GM13977 (cell line): Measurements from ENCODE around the gene TMEM175.

Source experiments
- DNase-seq: peaks from one replicate; pipeline ENCODE4 v3.0.0; 2012; ENCODE audit warnings: low spot score
- CTCF ChIP-seq: IDR thresholded peaks from 2 replicates; pipeline ENCODE4 v1.5.1; 2012; ENCODE audit warnings: mild to moderate bottlenecking, control low read depth; ENCODE audit not compliant: insufficient read depth; ENCODE audit errors: extremely low read depth, missing control alignments
- in situ Hi-C: fragments of 300-500 bp; cut with MboI; formaldehyde crosslinking; loops from one replicate; pipeline ENCODE4 v1.12.0; 2022; ENCODE audit warnings: low sequenced_read_pairs, low pct_unique_long_range_greater_than_20kb, mixed read lengths, inconsistent platforms; ENCODE audit not compliant: unreplicated experiment

The TMEM175 gene

GRCh38 chr4:892780-893179 is 39.5 kb upstream of the TMEM175 start:
- in situ Hi-C loops: no loop called here
- no peak for DNase-seq
- TF ChIP-seq CTCF: no peak

DNA sequence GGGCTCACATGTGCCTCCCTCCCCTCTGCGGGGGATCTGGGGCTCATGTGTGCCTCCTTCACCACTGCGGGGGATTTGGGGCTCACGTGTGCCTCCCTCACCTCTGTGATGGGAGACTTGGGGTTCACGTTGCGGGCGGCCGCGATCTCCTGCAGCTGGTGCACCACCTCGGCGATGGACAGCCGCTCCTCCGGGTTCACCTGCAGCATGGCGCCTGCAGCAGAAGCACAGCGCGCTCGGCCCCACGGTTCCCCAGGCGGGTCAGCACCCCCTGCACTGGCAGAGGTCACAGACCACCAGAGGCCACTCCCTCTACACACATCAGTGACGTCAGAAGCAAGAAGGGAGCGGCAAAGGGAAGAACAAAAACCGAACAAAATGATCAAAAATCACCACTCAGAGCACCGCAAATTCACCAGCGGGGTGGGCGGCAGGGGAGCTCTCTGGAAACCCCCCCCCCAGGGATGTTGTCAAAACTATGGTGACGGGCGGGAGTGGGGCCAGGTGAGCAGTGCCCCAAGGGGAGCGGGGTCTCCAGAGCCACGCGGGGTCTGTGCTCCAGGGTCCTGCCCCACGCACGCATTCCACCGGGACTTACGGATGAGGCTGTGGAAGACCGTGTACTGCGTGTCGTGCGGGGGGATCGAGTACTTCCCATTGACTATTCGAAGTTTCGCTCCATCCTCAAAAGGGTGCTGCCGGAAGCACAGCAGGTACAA is 38.8 kb upstream of the TMEM175 start:
- DNase-seq: no peak
- in situ Hi-C loops: no loop called here
- TF ChIP-seq CTCF: no peak

DNA sequence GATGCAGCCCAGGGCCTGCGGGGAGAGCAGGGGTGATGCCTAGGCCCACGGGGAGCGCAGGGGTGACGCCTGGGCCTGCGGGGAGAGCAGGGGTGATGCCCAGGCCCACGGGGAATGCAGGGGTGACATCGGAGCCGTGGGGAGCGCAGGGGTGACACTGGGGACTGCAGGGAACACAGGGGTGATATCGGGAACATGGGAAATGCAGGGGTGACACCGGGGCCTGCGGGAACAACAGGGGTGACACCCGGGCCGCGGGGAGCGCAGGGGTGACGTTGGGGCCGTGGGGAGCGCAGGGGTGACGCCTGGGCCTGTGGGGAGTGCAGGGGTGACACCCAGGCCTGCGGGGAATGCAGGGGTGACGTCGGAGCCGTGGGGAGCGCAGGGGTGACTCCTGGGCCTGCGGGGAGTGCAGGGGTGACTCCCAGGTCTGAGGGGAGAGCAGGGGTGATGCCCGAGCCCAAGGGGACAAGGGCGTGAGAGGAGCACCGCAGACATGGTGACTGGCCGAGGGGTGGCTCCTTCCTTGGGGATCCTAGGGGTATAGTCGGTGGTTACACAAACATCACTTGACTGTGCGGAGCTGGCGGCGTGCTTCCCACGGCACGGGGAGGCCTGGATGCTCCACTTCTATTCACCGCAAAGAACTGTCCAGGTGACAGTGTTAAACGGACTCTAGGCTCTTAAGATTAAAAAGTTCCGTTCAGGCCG is 38.1 kb upstream of the TMEM175 start:
- in situ Hi-C loops: no loop called here
- no peak for DNase-seq
- TF ChIP-seq CTCF: no peak

DNA sequence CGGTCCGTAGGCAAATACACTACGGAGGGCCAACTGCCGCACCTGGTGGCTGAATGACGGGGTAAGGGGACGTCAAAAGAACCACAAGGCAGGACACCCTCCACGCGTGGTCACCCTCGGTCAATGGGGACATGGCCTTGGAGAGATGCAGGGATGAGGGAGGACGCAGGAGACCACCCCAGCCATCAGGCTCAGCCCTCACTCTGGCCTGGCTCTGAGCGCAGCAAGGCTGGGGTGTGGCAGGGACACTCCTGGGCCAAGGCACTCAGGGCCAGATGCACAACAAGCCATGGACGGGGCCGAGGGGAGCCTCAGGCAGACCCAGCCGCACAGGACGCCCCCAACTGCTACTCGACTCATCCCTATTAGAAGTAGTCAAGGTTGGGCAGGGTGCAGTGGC is 36.7 kb upstream of the TMEM175 start:
- in situ Hi-C loops: no loop called here
- DNase-seq: no peak
- no peak for TF ChIP-seq CTCF

- TF ChIP-seq CTCF: no peak
- DNase-seq: no peak
- in situ Hi-C loops: no loop called here
These were observed 36.0 kb upstream of the TMEM175 start for GRCh38 chr4:896216-896615.

DNA sequence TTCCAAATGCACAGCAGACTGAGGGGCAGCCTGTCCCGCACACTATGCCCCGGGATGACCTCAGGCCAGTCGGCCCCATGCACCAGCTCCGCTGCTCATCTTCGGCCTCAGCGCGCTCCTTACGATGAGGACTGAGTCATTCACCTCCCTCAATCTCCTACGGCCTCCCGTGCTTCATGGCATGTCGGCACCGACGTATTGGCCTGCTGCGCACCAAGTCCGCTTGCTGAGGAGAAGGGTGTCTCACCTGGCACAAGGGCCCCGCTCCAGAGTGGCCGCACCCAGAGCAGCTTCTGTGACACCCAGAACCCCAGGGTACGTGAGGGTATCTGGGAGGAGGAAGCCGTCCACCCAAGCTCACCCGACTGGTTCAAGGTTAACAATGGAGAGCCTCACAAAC is 35.6 kb upstream of the TMEM175 start:
- TF ChIP-seq CTCF: no peak
- no peak for DNase-seq
- in situ Hi-C loops: no loop called here

GRCh38 chr4:898123-898522 is 34.1 kb upstream of the TMEM175 start:
- no peak for DNase-seq
- TF ChIP-seq CTCF: no peak
- in situ Hi-C loops: no loop called here
